Middle frontal gyrus (tissue), 1 donor: ENCODE data around the gene RIBC2.
"Not testable (repeated sequence)": the region's sequence is repeated elsewhere in the genome, so short reads cannot be mapped to it uniquely, and the experiment has no call there.

Experiments
- DNase-seq: peaks from one replicate; pipeline ENCODE4 v3.0.0-alpha.2; 2015; ENCODE audit warnings: low spot score; ENCODE audit errors: extremely low spot score

RIBC2 gene

DNA sequence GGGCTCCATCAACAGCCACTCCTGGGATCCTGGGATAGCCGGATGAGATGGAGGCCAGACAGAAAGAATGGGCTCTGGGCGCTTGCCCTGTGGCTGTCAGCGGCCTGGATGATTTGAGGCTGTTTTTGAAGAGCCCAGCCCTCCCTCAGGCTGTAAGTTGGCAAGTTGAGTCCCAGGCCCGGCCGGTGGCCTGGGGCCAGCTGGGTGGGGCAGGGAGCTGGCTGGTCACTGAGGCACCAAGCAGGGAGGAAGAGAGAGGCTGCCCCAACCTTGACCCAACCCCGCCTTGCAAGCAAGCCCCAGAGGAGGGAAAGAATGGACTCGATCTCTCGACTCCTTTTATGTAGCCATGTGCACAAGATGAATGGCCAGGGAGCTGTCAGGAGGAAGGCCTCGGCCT is 34.9 kb downstream of the RIBC2 start:
- DNase-seq = no peak

DNA sequence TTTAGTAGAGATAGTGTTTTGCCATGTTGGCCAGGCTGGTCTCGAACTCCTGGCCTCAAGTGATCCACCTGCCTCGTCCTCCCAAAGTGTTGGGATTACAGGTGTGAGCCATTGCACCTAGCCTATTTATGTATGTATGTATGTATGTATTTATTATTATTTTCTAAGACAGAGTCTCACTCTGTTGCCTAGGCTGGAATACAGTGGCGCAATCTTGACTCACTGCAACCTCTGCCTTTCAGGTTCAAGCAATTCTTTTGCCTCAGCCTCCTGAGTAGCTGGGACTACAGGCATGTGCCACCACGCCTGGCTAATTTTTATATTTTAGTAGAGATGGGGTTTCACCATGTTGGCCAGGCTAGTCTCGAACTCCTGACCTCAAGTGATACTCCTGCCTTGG is 35.9 kb downstream of the RIBC2 start:
- DNase-seq = not testable (repeated sequence)

GRCh38 chr22:45450101-45450785 is 36.8 kb downstream of the RIBC2 start:
- DNase-seq = no peak

DNA sequence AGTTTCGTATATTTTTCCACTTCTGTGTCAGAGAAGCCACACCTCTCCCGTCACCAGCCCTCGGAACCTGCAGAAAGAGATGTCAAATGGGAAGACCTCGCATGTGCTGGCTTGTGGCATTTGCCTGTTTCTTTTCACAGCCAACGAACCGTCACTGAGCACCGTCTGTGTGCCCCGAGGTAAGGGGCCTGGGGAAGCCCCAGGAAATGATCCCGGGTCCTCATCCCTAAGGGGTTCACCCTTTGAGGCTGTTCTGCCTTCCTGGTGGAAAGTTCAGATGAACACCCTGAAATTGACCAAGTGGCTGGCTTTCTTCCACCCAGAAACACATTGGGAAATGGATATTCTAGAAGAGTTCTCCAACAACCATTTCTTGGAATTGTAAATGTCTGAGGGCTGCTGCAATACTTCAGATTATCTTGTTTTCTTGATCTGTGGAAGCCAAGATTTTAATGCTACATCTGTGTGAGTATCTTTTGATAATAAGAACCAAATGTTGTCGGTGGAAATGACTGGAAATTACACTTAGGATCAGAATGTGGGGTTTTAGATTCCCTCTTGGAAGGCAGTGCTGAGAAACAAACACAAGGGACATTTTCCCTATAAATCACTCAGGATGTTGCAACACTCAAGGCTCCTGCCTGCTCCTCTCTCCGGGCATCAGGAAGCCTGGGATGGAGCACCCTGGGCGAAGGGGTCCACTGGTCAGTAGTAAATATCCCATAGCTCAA is 37.6 kb downstream of the RIBC2 start:
- DNase-seq = no peak

GRCh38 chr22:45451972-45452371 is 38.5 kb downstream of the RIBC2 start:
- no peak for DNase-seq

DNA sequence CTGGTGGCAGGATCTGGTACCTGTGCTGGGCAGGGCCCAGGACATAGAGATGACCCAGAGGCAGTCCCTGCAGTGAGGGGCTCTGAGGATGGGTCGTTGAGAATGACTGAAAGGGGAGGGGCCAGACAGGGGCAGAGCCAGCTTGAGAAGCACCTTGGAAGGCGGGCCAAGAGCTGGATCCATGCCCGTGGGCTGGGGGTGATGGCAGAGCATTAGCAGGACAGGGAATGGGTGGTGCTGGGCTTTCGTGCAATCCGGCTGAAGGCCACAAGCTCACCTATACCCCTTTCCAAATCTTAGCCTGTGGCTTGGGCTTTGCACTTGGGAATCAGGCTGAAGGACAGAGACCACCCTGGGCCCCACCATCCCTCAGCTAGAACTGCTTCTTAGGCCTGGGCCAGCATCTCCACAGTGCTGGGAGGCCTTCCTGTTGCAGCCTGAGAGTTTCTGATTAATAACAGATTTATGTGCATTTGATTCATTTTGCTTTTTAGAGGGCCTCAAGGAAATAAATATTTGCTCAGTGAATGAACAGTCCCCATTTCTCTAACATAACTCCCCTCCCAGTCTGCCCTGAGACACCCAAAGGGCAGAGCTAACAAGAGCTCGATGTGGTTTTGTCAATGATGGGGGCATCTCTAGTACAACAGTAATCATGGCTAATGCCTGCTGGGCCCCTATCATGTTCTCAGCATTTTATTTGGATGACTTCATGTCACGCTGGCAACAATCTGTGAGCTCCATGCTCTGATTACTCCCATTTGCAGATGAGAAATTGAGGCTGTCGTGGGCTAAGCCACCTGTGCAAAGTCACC is 39.3 kb downstream of the RIBC2 start:
- DNase-seq = no peak

- no peak for DNase-seq
Measured at GRCh38 chr22:45453764-45454163, 40.3 kb downstream of the RIBC2 start.

DNA sequence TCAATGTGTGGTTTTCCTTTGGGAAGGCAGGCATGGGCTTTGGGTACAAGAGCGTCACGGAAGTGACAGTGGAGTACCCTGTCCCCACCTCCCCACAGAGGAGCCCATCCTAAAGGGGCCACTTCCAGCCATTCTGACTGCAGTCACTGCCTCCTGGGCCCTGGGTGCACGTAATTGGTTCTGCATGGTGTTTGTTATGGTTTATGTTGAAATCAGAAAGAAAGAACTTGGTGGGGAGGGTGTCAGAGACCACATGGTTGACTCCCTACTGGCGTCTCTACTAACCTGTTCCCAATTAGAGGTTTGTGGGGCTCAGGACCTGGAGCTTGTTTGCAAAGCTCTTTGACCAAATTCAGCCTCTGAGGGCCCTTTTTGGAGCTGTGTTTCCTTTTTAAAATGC is 40.8 kb downstream of the RIBC2 start:
- DNase-seq = no peak

- DNase-seq = no peak
Measured at GRCh38 chr22:45455212-45455611, 41.7 kb downstream of the RIBC2 start.

- DNase-seq = no peak
Measured at GRCh38 chr22:45455621-45456020, 42.1 kb downstream of the RIBC2 start.

DNA sequence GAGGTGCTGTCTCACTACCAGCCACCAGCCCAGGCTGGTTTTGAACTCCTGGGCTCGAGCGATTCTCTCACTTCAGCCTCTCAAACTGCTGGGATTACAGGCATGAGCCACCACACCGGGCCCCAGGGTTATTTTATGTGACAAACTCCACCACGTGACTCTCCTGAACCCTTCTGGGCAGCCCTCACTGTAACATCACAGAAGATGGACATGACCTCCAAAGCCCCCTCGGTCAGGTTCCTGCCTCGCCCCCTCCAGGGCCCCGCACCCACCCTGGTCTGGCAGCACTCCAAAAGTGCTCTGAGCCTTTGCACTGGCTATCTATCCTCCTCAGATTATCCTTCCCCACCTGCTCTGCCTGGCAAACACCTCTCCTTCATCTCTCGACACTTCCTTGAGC is 43.3 kb downstream of the RIBC2 start:
- DNase-seq = no peak

- DNase-seq = no peak
Measured at GRCh38 chr22:45458532-45458931, 45.0 kb downstream of the RIBC2 start.

DNA sequence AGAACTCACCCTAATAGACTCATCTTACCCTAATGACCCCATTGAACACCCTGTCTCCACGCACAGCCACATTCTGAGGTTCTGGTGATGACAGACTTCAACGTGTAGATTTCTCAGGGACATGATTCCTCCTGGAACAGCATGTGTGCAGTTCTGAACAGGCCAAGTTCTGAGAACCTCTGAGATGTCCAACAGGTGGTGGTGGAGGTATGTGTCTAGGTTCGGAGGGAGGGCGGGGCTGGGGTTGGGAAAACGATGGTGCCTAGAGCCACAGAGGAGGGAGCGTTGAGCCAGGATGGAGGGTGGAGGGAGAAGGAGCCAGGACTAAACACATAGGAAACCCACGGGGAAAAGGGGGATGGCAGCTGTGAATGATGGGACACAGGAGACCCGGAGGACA is 45.7 kb downstream of the RIBC2 start:
- no peak for DNase-seq

GRCh38 chr22:45460288-45461109 is 47.0 kb downstream of the RIBC2 start:
- DNase-seq = no peak

GRCh38 chr22:45462034-45462655 is 48.7 kb downstream of the RIBC2 start:
- no peak for DNase-seq

DNA sequence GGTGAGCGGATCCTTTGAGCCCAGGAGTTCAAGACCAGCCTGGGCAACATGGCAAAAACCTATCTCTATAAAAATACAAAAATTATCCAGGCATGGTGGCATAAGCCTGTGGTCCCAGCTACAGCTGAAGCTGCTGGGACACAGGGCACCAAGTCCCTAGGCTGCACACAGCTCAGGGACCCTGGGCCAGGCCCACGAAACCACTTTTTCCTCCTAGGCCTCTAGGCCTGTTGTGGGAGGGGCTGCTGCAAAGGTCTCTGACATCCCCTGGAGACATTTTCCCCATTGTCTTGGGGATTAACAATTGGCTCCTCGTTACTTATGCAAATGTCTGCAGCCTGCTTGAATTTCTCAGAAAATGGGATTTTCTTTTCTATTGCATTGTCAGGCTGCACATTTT is 50.2 kb downstream of the RIBC2 start:
- not testable (repeated sequence) for DNase-seq

- no peak for DNase-seq
Measured at GRCh38 chr22:45465633-45466032, 52.1 kb downstream of the RIBC2 start.

- no peak for DNase-seq
Measured at GRCh38 chr22:45468872-45469271, 55.4 kb downstream of the RIBC2 start.

GRCh38 chr22:45469281-45470073 is 56.0 kb downstream of the RIBC2 start:
- no peak for DNase-seq

- DNase-seq = no peak
Measured at GRCh38 chr22:45470871-45471270, 57.4 kb downstream of the RIBC2 start.
